Fibroblast of villous mesenchyme (primary cell): ENCODE results near the gene POLR1D. TPM values are rescaled to one million over a fixed set of nuclear protein-coding genes. Genes with fewer than 3 reads are reported as not detected.

Source experiments
- DNase-seq: peaks from one replicate; pipeline ENCODE4 v3.0.0-alpha.2; 2010; ENCODE audit warnings: low read depth
- H3K4me3 ChIP-seq: 2 replicates; pipeline ENCODE4 v1.5.1; 2011; ENCODE audit warnings: low read depth, mild to moderate bottlenecking, low read length
- total RNA-seq: library from RNA; depleted of rRNA; stranded (reverse); fragments of >200 nt; gene quantifications from 2 replicates; pipeline ENCODE4 v1.2.3, GENCODE V29; 2012
- TF ChIP-seq, protein P1 (sequence below): IDR thresholded peaks from 2 replicates; pipeline ENCODE4 v1.5.1; 2012; ENCODE audit warnings: low read depth, mild to moderate bottlenecking, low read length; ENCODE audit not compliant: insufficient read depth

Gene POLR1D
- total RNA-seq, 1 donor, result 57.9 TPM

GRCh38 chr13:27631156-27631555, 9.5 kb downstream of the POLR1D start:
- TF ChIP-seq, protein P1, sequence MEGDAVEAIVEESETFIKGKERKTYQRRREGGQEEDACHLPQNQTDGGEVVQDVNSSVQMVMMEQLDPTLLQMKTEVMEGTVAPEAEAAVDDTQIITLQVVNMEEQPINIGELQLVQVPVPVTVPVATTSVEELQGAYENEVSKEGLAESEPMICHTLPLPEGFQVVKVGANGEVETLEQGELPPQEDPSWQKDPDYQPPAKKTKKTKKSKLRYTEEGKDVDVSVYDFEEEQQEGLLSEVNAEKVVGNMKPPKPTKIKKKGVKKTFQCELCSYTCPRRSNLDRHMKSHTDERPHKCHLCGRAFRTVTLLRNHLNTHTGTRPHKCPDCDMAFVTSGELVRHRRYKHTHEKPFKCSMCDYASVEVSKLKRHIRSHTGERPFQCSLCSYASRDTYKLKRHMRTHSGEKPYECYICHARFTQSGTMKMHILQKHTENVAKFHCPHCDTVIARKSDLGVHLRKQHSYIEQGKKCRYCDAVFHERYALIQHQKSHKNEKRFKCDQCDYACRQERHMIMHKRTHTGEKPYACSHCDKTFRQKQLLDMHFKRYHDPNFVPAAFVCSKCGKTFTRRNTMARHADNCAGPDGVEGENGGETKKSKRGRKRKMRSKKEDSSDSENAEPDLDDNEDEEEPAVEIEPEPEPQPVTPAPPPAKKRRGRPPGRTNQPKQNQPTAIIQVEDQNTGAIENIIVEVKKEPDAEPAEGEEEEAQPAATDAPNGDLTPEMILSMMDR, result no peak
- DNase-seq, result no peak

DNA sequence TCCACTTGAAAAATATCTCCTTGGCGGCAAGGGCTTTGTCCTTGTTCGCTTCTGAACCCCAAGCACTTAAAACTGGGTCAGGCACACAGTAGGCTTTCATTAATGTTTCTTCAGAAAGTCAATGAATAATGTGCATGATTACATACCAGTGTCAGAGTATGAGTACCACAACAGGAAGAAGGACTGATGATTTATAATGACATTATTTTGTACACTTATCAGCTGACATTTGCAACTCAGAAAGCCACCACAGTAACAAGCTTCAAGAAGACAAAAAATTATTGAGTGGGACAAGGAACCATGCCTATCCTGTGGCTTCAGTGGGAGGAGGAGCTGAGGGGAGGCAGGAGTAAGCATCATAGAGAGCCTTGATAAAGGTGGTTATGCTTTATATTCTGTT, 10.0 kb downstream of the POLR1D start:
- TF ChIP-seq, protein P1, result no peak
- H3K4me3 ChIP-seq, result no peak overlapping the region
- no peak for DNase-seq

More at GRCh38 chr13:27631156-27631555, 9.5 kb downstream of the POLR1D start:
- H3K4me3 ChIP-seq, result no peak overlapping the region

GRCh38 chr13:27632214-27632613, 10.5 kb downstream of the POLR1D start:
- no peak for DNase-seq
- TF ChIP-seq, protein P1, result no peak

GRCh38 chr13:27632648-27633047, 11.0 kb downstream of the POLR1D start:
- no peak for DNase-seq
- TF ChIP-seq, protein P1, result no peak
- no peak overlapping the region for H3K4me3 ChIP-seq

More at GRCh38 chr13:27632214-27632613, 10.5 kb downstream of the POLR1D start:
- no peak overlapping the region for H3K4me3 ChIP-seq

DNA sequence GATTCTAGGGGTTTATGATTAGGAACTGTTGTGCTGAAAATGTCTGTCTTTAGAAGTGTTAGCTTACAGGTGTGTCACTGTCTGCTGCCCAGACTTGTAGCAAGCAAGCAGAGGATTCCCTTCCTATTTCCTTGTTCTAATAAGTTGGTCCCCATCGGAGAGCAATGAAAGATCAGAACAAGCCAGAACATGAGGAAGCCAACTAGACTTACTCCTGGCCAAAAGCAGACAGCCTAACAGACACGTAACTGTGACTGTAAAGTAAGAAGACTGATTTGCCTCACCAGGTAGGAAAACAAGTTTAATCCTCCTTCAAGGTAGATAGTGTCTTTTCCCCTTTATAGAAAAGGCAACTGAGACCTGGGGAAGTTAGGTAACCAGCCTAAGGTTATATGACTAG, 12.5 kb downstream of the POLR1D start:
- TF ChIP-seq, protein P1, result no peak
- DNase-seq, result no peak
- no peak overlapping the region for H3K4me3 ChIP-seq

GRCh38 chr13:27634791-27635190, 13.1 kb downstream of the POLR1D start:
- no peak overlapping the region for H3K4me3 ChIP-seq
- TF ChIP-seq, protein P1, result no peak
- no peak for DNase-seq

DNA sequence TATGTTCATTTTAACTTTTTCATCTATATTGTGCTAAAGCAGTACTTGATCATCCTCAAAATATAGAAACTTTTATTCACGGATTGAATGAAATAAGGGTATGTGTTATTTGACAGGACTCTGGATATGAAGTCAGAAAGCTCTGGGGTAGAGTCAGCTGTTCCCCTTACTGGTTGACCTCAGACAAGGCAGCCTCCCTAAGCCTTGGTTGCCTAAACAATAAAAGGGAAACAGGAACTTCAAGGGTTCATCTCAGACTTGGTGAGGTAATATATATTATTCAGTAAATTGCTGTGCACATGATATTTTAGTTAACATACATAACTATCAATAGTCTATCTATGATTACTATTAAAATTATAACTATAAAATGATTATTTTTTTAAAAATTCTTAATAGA, 13.6 kb downstream of the POLR1D start:
- no peak for DNase-seq
- TF ChIP-seq, protein P1, result no peak
- H3K4me3 ChIP-seq, result no peak overlapping the region
